GM23338 (cell line): ENCODE data around the gene GSX2. TPM values are rescaled to one million over a fixed set of nuclear protein-coding genes. Genes with fewer than 3 reads are reported as not detected.

Source experiments
- ATAC-seq: fragments of 200-7000 bp; cut with Tn5 transposase; 3 replicates; pipeline ENCODE4 v1.9.1; 2020
- DNase-seq: peaks from one replicate; pipeline ENCODE4 v3.0.0-alpha.2; 2015; ENCODE audit warnings: low spot score
- H2AFZ ChIP-seq: fragments of 200-600 bp; sonication (generic); 2 replicates; pipeline ENCODE4 v1.8.0; 2016; ENCODE audit warnings: antibody characterized with exemption, mild to moderate bottlenecking, moderate library complexity
- H3F3A ChIP-seq: fragments of 200-600 bp; sonication (generic); replicated peaks from 2 replicates; pipeline ENCODE4 v1.8.0; 2017; ENCODE audit warnings: antibody characterized with exemption, mixed run types, low read depth
- H3K27ac ChIP-seq: fragments of 200-600 bp; sonication (generic); 2 replicates; pipeline ENCODE4 v1.6.1; 2016; ENCODE audit warnings: low read depth
- H3K27me3 ChIP-seq: fragments of 200-600 bp; sonication (generic); 2 replicates; pipeline ENCODE4 v1.8.0; 2016; ENCODE audit warnings: mild to moderate bottlenecking, mixed run types, moderate library complexity; ENCODE audit not compliant: insufficient read depth
- H3K36me3 ChIP-seq: fragments of 200-600 bp; sonication (generic); 2 replicates; pipeline ENCODE4 v1.8.0; 2016; ENCODE audit warnings: mild to moderate bottlenecking; ENCODE audit not compliant: insufficient read depth
- H3K4me1 ChIP-seq: fragments of 200-600 bp; sonication (generic); 2 replicates; pipeline ENCODE4 v1.8.0; 2016; ENCODE audit warnings: mild to moderate bottlenecking, moderate library complexity; ENCODE audit not compliant: insufficient read depth
- H3K4me2 ChIP-seq: fragments of 200-600 bp; sonication (generic); 2 replicates; pipeline ENCODE4 v1.7.1; 2017; ENCODE audit warnings: mixed run types
- H3K4me3 ChIP-seq: fragments of 200-600 bp; sonication (generic); 2 replicates; pipeline ENCODE4 v1.6.1; 2016; ENCODE audit warnings: mixed run types
- H3K79me2 ChIP-seq: fragments of 200-600 bp; sonication (generic); replicated peaks from 2 replicates; pipeline ENCODE4 v1.8.0; 2017; ENCODE audit warnings: mild to moderate bottlenecking; ENCODE audit not compliant: insufficient read depth
- H3K9me2 ChIP-seq: fragments of 200-600 bp; sonication (generic); 2 replicates; pipeline ENCODE4 v1.8.0; 2017; ENCODE audit not compliant: insufficient read depth
- H4K20me1 ChIP-seq: fragments of 200-600 bp; sonication (generic); replicated peaks from 2 replicates; pipeline ENCODE4 v1.8.0; 2017; ENCODE audit warnings: mild to moderate bottlenecking; ENCODE audit not compliant: insufficient read depth
- H3K27ac Mint-ChIP-seq: 2 replicates; pipeline ENCODE4 v1.8.0; 2020; ENCODE audit warnings: inconsistent platforms, mild to moderate bottlenecking, moderate library complexity, mixed read lengths
- H3K27me3 Mint-ChIP-seq: 3 replicates; pipeline ENCODE4 v1.8.0; 2022; ENCODE audit warnings: low read depth, mild to moderate bottlenecking, moderate library complexity, mixed read lengths, inconsistent platforms; ENCODE audit not compliant: insufficient read depth, poor library complexity
- H3K36me3 Mint-ChIP-seq: 3 replicates; pipeline ENCODE4 v1.8.0; 2021; ENCODE audit warnings: low read depth, mild to moderate bottlenecking, inconsistent platforms, moderate library complexity, mixed read lengths
- H3K4me1 Mint-ChIP-seq: 3 replicates; pipeline ENCODE4 v1.8.0; 2020; ENCODE audit warnings: mild to moderate bottlenecking, inconsistent platforms, mixed read lengths
- H3K4me3 Mint-ChIP-seq: 3 replicates; pipeline ENCODE4 v1.8.0; 2021; ENCODE audit warnings: moderate library complexity, mild to moderate bottlenecking, inconsistent platforms, mixed read lengths
- H3K9me3 Mint-ChIP-seq: 3 replicates; pipeline ENCODE4 v1.8.0; 2020; ENCODE audit warnings: moderate library complexity, mild to moderate bottlenecking, inconsistent platforms, mixed read lengths
- CREB1 ChIP-seq: fragments of 250-450 bp; sonication (Bioruptor Pico); IDR thresholded peaks from 2 replicates; pipeline ENCODE4 v1.5.0; 2020; ENCODE audit warnings: low read depth, mild to moderate bottlenecking, moderate library complexity
- ETS1 ChIP-seq: IDR thresholded peaks from 2 replicates; pipeline ENCODE4 v1.6.1; 2016; ENCODE audit warnings: antibody characterized with exemption
- EZH2 ChIP-seq: fragments of 200-600 bp; sonication (generic); IDR thresholded peaks from one replicate; pipeline ENCODE4 v1.8.0; 2017; ENCODE audit warnings: antibody characterized with exemption, mild to moderate bottlenecking, low read depth; ENCODE audit not compliant: unreplicated experiment
- EZH2phosphoT487 ChIP-seq: fragments of 200-600 bp; sonication (generic); IDR thresholded peaks from one replicate; pipeline ENCODE4 v1.8.1; 2018; ENCODE audit warnings: antibody characterized with exemption; ENCODE audit not compliant: unreplicated experiment
- JUNB ChIP-seq: IDR thresholded peaks from one replicate; pipeline ENCODE4 v1.6.1; 2016; ENCODE audit warnings: antibody characterized with exemption; ENCODE audit not compliant: unreplicated experiment
- NANOG ChIP-seq: IDR thresholded peaks from 2 replicates; pipeline ENCODE4 v1.6.1; 2016; ENCODE audit warnings: antibody characterized with exemption, borderline replicate concordance
- POLR2AphosphoS5 ChIP-seq: IDR thresholded peaks from 2 replicates; pipeline ENCODE4 v1.6.1; 2016; ENCODE audit warnings: antibody characterized with exemption, low read depth
- STAT1 ChIP-seq: IDR thresholded peaks from one replicate; pipeline ENCODE4 v1.6.1; 2016; ENCODE audit warnings: antibody characterized with exemption; ENCODE audit not compliant: unreplicated experiment
- ZNF114 ChIP-seq: fragments of 250-450 bp; sonication (Bioruptor Pico); IDR thresholded peaks from 2 replicates; pipeline ENCODE4 v1.5.0; 2020; ENCODE audit warnings: mild to moderate bottlenecking, moderate library complexity
- ZNF331 ChIP-seq: fragments of 250-450 bp; sonication (Bioruptor Pico); IDR thresholded peaks from 2 replicates; pipeline ENCODE4 v1.5.0; 2020; ENCODE audit warnings: low read depth, mild to moderate bottlenecking, moderate library complexity
- ZNF462 ChIP-seq: fragments of 250-450 bp; sonication (Bioruptor Pico); IDR thresholded peaks from 2 replicates; pipeline ENCODE4 v1.5.0; 2020; ENCODE audit warnings: mild to moderate bottlenecking, moderate library complexity
- polyA plus RNA-seq: library from polyadenylated mRNA; unstranded; fragments of >200 nt; fragmentation: Nextera tagmentation; extraction: Ambion mirVana; gene quantifications from 2 replicates; pipeline ENCODE4 v1.2.1, GENCODE V29; 2016
- total RNA-seq: library from RNA; depleted of rRNA; stranded (reverse); fragments of >200 nt; shearing (Covaris generic); gene quantifications from 2 replicates; pipeline ENCODE4 v1.2.3, GENCODE V29; 2014
- TF ChIP-seq, protein P1 (sequence below), 2 experiments: fragments of 200-600 bp in 1 of 2; sonication (generic) in 1 of 2; conservative IDR thresholded peaks; 2 replicates each; pipeline versions ENCODE4 v1.5.1 to v1.6.1; 2016 to 2017; ENCODE audit warnings: antibody characterized with exemption in 2 of 2, low read depth in 2 of 2, mild to moderate bottlenecking in 2 of 2, moderate library complexity in 1 of 2
- TF ChIP-seq, protein P2 (sequence below): IDR thresholded peaks from one replicate; pipeline ENCODE4 v1.6.1; 2018; ENCODE audit warnings: antibody characterized with exemption; ENCODE audit not compliant: unreplicated experiment

Gene GSX2
- total and polyA plus RNA-seq, 2 experiments from 2014 or later, result 0.34 TPM; not detected in 1

GRCh38 chr4:54146139-54146538, 46.2 kb downstream of the GSX2 start:
- Histone ChIP-seq H3F3A (no peaks in the 10 kb centered on the region), H3K79me2 (no peaks in the 10 kb centered on the region), H3K27ac (no peak overlapping the region), H2AFZ (no peak overlapping the region), H3K36me3 (no peaks in the 10 kb centered on the region), H4K20me1 (no peaks in the 10 kb centered on the region), H3K4me1 (no peaks in the 10 kb centered on the region), H3K4me3 (no peak overlapping the region), H3K27me3 (no peaks in the 10 kb centered on the region), H3K4me2 (no peak overlapping the region), H3K9me2 (no peaks in the 10 kb centered on the region)
- Mint-ChIP-seq H3K4me3 (no peak overlapping the region), H3K9me3 (peaks cover 6% of the 10 kb centered on the region; the same call in 1 of the 3 replicates), H3K27ac (no peak overlapping the region), H3K36me3 (no peaks in the 10 kb centered on the region; the same call in 2 of the 3 replicates), H3K27me3 (peaks cover 5% of the 10 kb centered on the region), H3K4me1 (no peaks in the 10 kb centered on the region)
- DNase-seq (no peak), ATAC-seq (no peak)
- no peak for TF ChIP-seq NANOG
- TF ChIP-seq POLR2AphosphoS5, result no peak
- TF ChIP-seq ZNF114 (CRISPR knock-in tag), result no peak
- TF ChIP-seq, protein P1, sequence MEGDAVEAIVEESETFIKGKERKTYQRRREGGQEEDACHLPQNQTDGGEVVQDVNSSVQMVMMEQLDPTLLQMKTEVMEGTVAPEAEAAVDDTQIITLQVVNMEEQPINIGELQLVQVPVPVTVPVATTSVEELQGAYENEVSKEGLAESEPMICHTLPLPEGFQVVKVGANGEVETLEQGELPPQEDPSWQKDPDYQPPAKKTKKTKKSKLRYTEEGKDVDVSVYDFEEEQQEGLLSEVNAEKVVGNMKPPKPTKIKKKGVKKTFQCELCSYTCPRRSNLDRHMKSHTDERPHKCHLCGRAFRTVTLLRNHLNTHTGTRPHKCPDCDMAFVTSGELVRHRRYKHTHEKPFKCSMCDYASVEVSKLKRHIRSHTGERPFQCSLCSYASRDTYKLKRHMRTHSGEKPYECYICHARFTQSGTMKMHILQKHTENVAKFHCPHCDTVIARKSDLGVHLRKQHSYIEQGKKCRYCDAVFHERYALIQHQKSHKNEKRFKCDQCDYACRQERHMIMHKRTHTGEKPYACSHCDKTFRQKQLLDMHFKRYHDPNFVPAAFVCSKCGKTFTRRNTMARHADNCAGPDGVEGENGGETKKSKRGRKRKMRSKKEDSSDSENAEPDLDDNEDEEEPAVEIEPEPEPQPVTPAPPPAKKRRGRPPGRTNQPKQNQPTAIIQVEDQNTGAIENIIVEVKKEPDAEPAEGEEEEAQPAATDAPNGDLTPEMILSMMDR (conservative IDR thresholded peaks at IDR 0.05; ENCODE audit: low read depth in 2 of 2), result no peak
- no peak for TF ChIP-seq ZNF462 (CRISPR knock-in tag)
- TF ChIP-seq CREB1, result no peak
- no peak for TF ChIP-seq STAT1
- no peak for TF ChIP-seq EZH2
- no peak for TF ChIP-seq ZNF331 (CRISPR knock-in tag)
- TF ChIP-seq EZH2phosphoT487, result no peak
- no peak for TF ChIP-seq JUNB
- TF ChIP-seq ETS1, result no peak
- TF ChIP-seq, protein P2, sequence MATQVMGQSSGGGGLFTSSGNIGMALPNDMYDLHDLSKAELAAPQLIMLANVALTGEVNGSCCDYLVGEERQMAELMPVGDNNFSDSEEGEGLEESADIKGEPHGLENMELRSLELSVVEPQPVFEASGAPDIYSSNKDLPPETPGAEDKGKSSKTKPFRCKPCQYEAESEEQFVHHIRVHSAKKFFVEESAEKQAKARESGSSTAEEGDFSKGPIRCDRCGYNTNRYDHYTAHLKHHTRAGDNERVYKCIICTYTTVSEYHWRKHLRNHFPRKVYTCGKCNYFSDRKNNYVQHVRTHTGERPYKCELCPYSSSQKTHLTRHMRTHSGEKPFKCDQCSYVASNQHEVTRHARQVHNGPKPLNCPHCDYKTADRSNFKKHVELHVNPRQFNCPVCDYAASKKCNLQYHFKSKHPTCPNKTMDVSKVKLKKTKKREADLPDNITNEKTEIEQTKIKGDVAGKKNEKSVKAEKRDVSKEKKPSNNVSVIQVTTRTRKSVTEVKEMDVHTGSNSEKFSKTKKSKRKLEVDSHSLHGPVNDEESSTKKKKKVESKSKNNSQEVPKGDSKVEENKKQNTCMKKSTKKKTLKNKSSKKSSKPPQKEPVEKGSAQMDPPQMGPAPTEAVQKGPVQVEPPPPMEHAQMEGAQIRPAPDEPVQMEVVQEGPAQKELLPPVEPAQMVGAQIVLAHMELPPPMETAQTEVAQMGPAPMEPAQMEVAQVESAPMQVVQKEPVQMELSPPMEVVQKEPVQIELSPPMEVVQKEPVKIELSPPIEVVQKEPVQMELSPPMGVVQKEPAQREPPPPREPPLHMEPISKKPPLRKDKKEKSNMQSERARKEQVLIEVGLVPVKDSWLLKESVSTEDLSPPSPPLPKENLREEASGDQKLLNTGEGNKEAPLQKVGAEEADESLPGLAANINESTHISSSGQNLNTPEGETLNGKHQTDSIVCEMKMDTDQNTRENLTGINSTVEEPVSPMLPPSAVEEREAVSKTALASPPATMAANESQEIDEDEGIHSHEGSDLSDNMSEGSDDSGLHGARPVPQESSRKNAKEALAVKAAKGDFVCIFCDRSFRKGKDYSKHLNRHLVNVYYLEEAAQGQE, result no peak
